ENCODE measurements around the gene LEF1.

LEF1 gene

DNA sequence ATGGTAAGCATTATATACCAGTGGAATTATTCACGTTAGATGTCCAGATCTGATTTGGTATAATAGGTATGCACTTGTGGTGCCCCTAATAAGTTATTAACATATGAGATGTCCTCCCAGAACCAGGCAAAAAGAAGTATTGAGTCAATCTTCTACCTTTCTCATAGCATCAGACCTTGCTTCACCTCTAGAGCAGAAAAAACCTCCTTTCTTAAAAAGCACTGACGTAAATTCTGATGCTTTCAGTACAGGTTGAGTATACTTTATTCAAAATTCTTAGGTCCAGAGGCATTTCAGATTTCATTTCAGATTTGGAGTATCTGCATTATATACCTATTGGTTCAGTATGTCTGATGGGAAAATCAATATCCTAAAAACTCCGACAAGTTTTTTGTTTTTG lies 22.4 kb downstream of the LEF1 start:
- no peak for DNase-seq

DNA sequence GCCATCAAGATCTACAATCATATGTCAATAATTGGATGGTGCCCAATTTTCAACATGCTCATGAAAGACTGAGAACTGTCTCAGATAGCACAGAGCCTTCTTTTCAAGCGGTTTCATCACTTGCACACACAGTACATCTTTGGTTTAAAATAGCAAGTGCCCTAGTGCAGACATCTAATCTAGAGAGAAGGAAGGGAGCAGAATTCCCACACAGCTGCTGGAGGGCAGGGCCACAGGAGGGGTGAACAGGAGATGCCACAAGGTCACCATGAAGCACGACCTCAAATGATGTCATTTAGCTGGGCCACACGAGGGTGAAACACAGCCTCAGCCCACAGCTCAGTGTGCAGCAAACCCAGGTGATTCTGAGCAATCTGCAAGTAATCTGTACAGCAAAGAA lies 24.3 kb downstream of the LEF1 start:
- DNase-seq, result no peak

DNA sequence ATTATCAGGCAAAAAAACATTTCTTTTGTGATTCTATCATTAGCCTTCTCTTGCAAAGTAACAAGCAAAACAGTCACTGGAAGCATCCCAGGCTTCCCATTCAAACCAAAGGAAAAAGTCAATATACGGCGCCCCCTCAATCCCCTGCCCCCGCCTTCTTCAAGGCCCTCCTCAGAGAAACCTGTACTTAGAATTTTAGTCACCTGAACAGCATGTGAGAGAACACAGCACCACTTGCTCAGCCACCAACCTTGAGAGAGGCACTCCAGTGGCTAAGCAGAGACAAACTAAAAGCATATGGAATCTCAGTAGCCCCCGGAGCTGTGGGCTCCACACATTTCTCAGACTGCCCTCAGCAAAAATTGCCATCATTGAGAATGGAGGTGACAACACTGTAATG lies 25.2 kb downstream of the LEF1 start:
- no peak for DNase-seq

DNA sequence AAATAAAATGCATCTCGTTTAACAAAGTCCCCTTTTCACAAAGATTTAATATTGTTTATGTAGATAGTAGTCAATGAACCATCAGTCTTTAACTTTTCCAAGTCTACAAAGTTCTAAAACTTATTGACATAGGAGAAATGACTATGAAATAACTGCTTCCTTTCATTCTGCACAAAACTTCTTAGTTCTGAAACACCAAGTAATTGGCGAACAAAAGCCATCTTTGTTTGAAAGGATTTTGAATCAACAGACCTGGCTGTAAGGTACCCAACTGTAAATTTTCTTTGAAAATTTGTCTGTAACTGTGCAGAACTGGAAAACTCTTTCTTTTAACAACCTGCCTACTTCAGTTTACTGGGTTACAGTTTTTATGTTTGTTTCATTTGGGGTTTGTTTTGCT lies 25.9 kb downstream of the LEF1 start:
- no peak for DNase-seq

DNA sequence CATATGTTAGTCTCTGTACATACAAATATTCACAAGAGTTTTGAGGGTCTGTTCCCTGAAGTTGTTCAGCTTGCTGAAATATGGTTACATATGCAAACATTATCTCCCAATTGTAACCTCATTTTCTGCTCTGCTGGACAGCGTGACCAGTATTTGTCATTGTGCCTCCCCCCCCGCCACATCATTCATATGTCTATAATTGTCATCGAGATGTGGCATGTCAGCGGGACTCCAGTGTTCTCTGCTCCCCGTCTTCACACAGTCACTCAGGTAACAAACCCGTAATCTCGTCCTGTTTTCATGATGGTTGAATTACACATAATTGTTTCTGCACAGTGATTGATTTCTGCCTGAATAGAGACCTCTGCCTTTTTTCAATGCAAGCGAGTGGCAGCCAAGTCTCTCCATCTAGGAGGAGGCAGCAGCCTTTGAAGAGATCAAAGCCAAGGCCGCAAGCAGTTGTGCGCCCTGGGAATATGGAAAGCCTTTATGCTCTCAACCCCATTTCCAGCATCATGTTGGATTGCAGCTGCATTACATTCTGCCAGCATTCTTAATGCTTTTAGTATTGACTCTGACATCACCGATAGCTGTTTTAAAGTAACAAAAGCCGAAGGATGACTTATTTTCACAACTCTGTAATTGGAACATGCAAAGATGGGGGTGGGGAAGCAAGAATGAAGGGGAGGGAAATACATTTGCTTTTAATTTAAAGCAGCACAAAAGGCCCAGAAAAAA lies 27.4 kb downstream of the LEF1 start:
- no peak for DNase-seq

DNA sequence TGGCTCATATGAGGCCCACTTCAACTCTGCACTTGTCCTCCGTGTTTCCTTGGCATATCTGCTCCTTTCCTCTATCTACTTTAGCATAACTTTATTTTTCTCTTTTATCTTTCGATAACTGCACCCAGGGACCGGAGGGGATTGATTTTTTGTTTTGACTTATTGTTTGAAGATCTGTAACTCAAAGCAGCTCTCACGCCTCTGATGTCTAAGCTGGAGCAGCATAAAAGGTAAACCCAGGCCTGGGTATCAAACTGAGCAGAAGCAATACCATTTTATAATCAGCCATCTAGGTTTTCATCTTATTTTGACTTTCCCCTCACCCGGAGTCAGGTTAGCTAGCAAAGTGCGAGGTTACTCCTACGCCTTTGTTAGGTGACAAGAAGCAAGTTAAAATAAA lies 28.4 kb downstream of the LEF1 start:
- DNase-seq, result no peak

DNA sequence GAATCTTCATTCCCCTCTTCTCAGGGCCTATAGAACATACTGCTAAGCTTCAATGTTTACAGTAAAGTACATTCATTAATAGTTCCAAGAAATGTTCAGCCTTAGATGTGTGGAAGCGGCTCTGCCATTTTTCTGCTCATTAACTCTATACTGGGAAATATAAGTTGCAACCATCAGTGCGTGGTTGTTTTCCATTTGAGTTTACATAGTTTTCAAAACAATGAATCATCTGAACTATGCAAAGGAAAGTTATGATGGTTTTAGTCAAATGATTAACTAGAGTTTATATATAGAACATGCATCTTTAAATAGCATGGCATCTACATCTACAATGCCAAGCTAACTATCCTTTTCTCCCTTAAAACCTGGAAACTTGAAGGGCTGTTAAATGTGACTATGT lies 29.6 kb downstream of the LEF1 start:
- DNase-seq, result no peak

DNA sequence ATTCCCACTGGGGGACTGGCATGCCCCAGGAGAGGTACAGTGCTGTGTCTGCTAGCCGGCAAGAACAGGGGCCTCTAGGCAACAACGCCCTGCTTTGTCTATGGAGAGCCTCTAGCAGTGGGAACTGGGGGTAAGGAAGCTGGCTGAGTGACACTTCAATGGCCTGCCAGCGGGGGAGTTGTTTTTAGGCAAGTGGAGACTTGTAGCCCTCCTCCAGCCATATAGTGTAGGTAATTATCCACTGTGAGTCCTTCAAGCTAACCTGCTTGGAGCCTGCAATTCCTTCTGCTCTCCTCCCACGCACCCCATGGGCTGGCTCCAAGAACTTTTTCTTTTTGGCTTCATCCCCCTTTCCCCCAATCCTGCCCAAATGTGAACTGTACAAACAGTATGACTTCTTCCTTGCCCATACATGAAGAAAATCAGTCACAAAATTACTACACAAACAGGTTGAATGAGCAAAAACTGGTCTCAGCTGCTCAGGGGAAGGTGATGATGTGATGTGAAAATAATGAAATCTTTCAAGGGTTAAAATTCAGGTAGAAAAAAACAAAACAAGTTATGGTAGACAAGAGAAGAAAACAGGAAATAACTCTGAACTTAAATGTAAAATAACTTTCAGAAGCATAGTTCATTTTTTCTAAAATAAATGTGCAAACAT lies 33.1 kb downstream of the LEF1 start:
- peak; percentile 2 for DNase-seq

DNA sequence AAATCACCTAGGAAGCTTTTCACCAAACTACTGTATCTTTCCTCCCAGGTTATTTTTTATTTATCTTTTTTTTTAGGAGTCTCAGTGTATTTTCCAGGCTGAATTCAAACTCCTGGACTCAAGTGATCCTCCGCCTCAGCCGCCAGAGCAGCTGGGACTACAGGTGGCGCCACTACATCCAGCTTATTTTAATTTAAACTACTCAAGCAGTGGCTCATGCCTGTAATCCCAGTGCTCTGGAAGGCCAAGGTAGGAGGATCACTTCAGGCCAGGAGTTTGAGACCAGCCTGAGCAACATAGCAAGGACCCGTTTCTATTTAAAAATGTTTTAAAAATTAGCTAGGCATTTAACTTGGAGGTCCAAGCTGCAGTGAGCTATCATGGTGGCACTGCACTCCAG lies 37.8 kb downstream of the LEF1 start:
- peak; percentile 3 for DNase-seq

DNA sequence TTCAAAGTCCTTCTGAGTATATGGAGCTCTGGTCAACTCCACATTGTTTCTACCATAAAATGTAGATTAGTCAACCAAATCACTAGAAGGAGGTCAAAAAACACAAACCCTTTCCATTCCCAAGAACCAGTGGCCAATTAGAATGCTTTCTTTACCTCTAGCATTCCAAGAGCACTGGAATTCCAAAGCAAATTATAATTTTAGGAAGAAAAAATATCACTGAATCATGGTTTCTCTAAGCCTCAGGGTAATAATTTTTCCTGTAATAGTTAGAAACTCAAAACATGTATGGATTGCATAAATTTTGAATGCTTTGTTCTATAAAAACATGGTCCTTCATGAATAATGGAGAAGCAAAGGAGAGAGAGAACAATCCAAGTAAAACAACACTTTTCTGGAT lies 39.5 kb downstream of the LEF1 start:
- DNase-seq, result no peak

DNA sequence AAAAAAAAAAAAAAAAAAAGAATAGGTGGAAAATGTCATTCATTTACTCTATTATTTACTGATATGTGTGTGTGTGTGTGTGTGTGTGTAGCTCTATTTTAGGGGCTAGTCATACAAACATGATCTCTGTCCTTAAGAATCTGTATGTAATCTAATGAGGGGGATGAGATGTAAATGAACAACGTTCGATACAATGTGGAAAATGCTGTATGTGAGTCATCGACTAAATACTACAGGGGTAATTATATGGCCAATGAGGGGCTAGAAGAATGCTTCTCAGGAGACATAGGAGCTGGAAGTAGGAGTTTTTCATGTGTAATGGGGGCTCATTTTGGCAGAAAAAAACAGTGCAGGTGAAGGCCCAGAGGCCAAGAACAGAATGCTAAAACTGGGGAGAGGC lies 41.9 kb downstream of the LEF1 start:
- no peak for DNase-seq

DNA sequence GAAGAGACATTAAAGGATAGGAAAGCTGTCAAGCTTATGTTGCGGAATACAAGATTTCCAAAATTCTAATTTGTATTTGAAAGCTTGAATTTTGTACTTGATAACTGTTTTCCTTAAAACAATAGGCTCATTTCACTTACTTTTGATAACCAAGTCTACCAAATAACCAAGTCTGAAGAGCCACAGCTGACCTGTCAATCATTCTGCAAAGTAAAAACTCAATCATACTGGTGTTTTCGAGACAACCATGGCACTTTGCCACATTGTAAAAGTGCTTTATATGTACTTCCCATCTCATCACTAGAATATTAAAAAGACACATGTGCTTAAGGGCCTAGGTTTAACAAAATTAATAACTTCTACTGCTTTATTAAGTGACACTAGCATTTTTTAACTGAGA lies 47.9 kb downstream of the LEF1 start:
- DNase-seq, result no peak

DNA sequence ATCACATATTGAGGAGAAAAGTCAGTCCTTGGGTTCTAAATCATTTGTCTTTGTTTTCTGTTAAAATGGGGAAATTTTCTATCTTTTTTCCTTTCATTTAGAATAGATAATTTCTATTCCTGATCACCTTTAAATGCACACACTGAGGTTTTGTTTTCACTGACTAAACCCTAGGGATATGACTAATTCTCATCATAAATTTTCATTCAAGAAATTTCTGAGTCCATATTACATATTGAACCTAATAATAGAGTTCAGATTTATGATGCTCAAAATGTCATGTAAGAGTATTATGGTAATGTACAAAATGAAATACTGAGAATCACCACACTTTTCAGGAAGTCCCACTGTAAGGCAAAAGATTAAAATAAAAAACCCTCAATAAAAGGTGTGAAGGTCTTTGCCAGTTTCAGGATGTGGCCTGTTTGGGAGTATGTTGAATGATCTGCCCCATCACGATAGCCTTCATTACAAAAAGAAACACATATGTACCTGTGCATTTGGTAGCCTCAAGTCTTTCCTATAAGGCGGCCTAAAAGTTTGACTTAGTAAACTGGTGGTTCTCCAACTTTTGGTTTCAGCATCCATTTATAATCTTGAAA lies 49.4 kb downstream of the LEF1 start:
- no peak for DNase-seq

DNA sequence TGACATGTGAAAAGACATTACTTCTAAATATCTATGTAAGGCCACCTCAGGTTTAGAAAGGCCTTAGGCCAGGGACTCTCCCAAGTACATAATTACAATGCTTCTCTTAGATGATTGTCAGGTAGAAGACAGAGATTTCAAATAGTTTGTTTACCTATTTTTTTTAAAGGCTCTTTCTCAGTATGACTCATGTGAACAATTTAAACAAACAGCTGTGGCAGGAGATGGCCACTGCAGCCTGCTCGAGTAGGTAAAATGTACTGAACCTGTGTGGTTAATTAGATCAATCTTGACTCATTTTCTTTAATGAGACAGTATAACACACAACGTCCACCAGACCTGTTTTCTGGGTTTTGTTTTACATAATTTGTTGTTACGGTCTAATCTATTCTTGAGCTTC lies 50.2 kb downstream of the LEF1 start:
- no peak for DNase-seq

DNA sequence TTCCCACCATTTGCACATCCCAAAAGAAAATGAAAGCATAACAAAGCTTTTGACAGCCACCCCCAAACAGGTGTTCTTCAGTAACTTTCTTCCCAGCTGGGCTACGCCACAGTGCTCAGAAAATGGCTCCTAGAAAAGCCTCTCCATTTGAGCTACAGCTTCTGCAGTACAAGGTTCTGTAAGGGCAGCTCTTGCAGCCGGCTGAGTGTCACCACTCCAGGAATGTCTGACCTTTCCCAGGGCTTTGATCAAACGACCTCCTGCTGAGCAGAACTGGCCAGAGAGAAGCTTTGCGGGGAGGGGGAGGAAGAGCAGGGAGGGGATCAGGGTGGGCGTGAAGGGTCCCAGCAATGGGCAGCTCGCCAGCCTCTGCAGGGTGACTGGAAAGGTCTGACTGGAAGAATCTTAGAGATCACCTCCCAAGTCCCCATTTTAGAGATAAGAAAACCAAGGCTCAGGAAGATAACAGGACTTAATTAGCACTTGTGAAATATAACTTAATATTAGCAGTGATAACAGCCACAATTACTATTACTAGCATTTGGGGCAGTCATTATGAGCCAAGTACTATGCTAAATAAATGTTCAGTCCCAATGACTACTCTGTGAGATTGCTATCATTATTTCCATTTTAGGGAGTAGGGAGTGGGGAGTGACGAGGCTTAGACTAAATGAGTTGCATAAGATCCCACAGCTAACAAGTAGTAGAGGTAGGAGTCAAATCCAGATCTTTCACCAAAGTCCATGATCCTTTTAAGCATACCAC lies 51.1 kb downstream of the LEF1 start:
- DNase-seq, result no peak

DNA sequence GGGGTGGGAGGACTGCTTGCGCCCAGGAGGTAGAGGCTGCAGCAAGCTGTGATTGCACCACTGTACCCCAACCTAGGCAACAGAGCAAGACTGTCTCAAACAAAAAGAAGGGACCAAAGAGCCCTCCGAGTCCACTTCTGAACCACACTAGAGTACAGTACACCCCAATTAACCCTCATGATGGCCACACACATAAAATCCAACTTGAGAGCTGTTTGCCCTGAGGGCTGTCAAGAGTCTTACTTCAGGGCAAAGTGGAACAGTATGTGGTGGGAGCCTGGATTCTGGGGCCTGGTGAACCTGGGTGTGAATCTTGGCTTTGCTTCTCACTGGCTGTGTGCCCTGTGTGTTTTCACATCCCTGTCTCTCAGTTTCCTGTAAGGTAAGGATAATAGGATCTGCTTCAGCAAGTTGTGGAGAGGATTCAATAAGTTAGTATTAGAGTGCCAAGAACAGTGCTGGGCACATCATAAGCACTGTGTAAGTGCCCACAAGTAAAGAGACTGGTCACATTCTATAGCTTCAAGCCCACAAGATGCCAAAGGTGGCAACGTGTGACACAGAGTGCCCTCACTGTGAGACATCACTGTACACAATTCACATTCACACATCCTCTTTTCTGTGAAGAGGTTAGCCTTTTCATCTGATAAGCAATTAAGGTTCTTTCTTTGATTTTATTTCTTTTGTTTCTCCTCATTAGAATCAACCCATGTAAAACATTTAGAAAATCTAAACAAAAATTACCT lies 52.1 kb downstream of the LEF1 start:
- DNase-seq, result no peak

DNA sequence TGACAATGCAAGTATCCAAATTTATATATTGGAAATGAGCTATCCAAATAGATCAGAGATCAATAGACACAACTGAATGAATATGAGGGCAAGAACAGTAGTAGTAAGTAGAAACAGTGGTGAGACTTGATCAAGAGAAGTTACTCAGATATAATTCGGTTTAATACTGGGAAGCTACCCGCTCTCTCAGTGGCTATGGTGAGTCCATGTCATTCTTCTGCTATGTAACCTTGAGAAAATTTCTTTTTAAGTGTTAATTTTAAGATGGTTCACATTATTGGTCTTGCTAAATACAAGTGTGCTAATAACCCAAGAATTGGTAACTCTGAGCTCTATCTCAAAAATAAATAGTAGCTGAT lies 53.6 kb downstream of the LEF1 start:
- DNase-seq, result no peak

DNA sequence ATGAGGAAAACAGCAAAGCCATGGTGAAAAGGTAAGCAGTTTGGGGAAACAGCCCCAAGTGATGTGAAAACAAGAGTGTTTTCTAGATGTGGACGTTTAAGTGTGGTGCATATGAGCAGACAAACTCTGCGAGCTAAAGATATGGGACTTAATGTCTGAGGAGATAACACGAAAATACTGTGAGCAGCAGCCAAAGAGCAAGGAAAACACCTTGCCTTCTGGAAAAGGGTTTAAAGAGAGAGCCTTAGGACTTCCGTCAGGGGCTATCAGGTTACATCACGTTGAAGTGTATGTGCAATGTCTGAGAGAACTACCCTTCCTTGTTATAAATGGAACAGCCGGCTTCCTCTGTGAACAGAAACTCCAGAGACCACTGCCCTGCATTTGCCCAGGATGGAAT lies 54.2 kb downstream of the LEF1 start:
- peak; percentile 8 for DNase-seq

DNA sequence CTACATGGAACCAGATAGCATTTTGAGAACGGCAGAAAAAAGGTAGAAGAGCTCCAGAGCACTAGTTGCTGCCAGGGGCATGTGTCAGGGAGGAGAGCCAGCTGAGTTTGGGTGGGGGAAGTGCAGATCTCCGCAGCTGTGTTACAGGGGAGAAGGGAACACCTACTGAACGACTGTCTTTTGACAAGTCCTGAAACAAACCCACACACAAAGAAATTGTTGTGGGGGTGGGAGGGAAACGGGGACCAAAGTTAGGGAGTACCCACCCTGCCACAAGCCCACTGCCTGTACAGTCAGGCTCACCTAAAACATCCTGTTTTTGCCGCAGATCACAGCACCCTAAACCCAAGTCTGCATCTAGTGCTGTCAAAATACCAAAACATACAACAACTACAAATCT lies 55.5 kb downstream of the LEF1 start:
- DNase-seq, result no peak

DNA sequence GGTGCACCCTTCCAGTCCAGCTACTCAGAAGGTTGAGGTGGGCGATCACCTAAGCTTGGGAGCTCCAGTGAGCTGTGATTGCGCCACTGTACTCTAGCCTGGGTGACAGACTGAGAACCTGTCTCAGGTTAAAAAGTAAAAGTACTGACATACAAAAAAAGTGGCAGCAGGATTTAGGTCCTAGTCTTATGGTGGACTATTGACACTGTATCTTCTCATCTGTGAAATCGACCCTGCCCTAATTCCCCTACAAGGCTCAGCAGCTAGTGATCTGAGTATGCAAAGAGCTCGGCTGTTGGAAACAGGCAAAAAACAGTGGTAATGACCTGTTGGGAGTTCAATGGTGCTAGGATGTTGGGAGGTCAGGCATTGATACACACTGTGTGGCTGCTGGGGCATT lies 57.0 kb downstream of the LEF1 start:
- no peak for DNase-seq

DNA sequence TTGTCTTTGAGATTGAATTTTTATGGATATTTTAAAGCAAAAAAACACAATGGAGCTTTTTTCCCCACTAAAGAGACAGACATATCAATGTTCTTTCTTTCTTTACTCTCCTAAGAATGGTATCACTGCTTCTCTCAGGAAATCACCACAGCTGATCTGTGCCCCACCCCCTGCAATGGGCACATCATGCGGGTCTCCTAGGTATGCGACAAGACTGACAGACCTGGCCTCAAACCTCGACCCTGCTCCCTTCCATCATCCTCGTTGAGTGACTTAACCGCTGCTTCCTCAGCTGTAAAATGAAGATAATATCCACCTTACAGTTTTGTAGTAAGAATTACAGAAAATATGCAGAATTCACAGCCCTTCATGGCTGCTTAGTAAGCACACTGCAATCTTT lies 58.3 kb downstream of the LEF1 start:
- no peak for DNase-seq

DNA sequence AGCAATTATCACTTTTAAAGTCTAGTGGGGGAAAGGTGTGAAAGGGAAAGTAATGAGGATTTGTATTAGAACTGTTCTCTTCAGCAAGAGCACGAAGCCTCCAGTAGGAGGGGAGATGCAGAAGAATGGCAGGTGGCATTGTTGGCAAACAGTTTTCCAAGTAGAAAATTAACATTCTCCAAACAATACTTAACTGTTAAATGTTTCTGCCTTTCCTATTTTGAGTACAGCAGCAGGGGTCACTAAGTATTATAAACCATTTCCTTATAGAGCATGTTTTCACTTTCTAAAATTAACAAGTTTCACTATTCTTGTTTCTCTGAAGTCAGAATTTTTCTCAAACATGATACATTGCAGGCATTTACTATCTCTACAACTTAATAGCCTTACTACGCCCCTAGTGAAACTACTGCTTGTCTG lies 58.7 kb downstream of the LEF1 start:
- no peak for DNase-seq

DNA sequence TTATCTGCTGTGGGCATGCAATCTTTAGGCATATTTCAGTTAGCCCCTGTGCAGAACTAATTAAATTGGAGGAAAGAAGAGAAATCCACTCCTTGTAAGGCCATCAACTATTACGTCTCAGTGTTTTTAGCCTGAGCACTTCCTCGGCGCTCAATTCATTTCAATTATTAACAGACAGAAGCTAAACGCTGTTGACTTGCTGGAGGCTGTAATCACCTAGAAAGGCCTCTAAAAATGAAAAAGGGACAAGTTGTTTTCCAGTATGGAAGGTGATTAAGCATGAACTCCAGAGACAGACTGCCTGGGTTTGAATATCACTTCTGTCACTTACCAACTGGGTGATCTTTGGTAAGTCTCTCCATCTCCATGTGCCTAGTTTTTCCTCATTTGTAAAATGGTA lies 59.6 kb downstream of the LEF1 start:
- no peak for DNase-seq

Measured in NCI-H82 (cell line).